HG03064 (cell line): Measurements from ENCODE around the gene TSPAN18.

ENCODE experiments used
- ATAC-seq: cut with Tn5 transposase; IDR thresholded peaks from one replicate; pipeline ENCODE4 v1.9.1; 2021; ENCODE audit warnings: low read depth; ENCODE audit not compliant: unreplicated experiment

Gene TSPAN18

GRCh38 chr11:44904261-44905020 lies 177.7 kb downstream of the TSPAN18 start:
- ATAC-seq = no peak

GRCh38 chr11:44905131-44905866 lies 178.5 kb downstream of the TSPAN18 start:
- no peak for ATAC-seq

- no peak for ATAC-seq
Observed at GRCh38 chr11:44906649-44907048, 179.9 kb downstream of the TSPAN18 start.

DNA sequence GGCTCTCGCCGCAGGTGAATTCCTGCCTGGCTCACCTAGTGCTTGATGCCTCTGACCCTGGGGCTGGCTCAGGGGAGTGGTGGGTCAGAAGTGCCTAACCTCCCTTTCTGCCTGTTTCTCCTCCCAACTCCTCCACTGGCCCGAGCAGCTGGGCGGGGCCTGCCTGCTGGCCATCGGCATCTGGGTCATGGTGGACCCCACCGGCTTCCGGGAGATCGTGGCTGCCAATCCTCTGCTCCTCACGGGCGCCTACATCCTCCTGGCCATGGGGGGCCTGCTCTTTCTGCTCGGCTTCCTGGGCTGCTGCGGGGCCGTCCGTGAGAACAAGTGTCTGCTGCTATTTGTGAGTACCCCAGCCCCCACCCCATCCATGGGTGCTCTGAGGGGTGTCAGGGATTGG lies 182.8 kb downstream of the TSPAN18 start:
- no peak for ATAC-seq

DNA sequence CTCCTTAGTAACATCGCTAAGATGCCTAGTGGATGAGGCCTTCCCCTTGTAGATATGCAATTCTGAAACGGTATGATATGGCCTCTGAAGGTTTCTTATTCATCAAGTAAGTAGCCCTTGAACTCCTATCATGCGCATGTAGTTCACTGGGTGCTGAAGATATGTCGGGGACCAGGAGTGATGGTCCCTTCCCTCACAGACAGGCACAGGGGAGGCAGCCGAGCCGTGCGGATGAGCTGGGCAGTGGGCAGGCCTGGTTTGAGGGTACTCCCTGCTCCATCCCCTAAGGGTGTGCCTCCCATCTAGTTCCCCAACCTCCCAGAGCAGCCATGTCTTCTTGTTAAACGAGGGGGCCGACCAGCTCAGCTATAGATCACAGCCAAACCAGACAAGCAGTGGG lies 183.8 kb downstream of the TSPAN18 start:
- ATAC-seq = no peak

DNA sequence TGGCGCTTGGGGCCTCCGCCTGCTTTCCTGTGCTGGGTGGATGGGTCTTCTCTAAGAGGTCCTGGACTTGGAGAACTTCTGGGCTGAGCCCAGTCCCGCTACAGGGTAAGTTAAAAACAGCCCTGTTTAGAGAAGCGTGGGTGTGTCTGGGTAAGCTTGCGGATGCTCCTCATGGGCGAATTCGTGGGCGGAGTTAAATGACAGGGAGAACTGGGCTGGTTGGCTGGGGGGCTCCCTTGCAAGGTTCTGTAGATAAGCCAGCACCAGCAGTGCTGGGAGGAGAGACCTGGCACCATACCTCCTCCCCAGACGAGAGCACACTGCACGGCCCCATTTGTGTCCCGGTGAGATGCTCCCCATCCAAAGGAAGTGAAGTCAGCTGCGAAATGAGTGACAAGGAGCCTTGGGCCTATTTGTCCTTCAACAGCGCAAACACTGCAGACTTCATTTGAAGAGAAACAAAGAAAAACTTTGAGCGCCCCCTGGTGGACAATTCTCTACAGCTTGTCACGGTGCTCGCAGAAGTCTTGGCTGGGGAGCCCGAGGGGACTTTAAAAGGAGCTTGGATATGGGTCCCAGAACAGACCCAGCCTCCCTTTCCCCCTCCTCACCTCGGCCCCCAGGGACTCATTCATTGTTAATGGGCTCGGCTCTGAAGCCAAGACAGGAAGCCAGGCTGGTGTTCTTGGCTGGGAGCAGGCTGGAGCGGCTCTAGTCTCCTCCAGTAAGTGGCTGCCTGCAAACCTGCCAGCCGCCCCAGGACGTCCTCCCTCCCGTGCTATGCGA lies 184.5 kb downstream of the TSPAN18 start:
- ATAC-seq = no peak

DNA sequence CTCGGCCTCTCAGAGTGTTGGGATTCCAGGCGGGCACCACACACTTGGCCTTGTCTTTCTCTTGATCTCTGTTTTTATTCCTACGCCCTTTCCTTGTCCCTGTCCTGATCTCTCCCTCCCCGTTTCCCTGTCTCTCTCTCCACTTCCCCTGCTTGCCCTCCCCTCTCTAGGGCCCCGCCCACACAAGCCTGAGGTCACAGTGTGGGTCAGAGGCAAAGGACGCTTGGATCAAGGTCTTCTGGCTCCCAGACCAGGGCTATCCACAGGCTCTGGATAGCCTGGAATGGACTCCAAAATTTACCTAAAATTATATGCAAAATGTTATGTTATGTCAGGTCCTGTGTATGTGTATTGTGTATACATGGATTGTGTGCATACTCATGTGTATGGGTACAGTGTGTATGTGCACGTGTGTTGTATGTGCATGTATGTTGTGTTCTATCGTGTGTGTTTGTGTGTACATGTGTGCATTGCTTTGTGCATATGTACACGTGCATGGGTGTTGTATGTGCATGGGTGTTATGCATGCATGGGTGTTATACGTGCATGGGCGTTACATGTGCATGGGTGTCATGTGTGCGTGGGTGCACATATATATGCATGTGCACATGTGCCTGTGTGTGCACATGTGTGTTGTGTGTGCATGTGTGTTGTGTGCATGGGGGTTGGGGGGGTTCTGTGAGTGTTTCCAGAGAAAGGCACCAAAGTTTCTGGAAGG lies 185.7 kb downstream of the TSPAN18 start:
- no peak for ATAC-seq

GRCh38 chr11:44913502-44913901 lies 186.7 kb downstream of the TSPAN18 start:
- ATAC-seq = no peak

DNA sequence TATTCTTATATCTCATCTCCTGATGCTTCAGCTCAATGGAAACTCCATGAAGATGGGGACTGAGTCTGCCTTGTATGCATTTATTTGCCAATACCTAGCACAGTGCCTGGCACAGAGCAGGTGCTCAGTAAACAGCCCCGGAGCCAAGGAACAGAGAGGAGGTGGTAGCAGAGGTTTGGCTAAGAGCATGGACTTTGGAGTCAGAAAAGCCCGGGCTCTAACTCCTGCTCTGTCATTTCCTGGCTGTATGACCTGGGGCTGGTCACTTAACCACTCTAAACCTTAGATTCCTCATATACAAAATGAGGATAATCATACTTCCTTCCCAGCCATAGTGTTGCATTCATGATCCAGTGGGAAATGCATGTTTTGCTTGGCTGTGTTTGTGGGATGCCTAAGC lies 187.3 kb downstream of the TSPAN18 start:
- no peak for ATAC-seq

DNA sequence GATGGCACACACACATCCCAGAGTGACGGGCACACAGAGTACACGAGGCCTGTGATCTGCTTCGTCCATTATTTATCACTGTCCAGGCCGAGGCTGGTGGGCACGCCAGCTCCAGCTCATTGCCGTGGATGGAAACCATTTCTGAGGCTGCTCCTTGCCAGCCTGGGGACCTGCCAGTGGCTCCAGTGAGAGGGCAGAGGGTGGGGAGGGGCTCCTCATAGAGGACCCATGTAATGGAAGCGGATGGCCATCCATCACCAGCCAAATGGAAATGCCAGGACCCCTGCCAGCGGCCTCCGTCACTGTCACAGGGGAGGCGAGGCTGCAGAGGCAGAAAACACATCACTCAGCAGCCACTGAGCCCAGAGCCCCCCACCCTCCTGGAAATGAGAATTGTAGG lies 188.2 kb downstream of the TSPAN18 start:
- no peak for ATAC-seq

- ATAC-seq = no peak
Observed at GRCh38 chr11:44915621-44916020, 188.9 kb downstream of the TSPAN18 start.

DNA sequence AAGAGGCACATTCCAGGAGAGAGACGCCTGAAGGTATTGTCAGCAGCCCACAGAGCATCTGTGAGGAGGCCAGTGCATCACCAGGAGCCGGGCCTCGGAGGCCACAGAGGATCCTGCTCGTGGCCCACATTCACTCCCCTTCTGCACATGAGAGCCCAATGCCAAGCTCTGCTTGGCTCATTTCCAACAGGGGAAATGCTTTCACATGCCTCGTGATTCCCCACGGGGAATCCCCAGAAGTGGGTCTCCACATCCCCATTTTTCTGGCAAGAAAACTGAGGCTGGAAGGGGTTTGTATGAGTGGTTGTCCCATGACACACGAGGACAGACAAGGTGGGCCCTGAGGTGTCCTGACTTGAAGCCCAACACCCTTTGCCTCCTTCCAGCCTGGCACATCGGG lies 189.6 kb downstream of the TSPAN18 start:
- ATAC-seq = no peak

DNA sequence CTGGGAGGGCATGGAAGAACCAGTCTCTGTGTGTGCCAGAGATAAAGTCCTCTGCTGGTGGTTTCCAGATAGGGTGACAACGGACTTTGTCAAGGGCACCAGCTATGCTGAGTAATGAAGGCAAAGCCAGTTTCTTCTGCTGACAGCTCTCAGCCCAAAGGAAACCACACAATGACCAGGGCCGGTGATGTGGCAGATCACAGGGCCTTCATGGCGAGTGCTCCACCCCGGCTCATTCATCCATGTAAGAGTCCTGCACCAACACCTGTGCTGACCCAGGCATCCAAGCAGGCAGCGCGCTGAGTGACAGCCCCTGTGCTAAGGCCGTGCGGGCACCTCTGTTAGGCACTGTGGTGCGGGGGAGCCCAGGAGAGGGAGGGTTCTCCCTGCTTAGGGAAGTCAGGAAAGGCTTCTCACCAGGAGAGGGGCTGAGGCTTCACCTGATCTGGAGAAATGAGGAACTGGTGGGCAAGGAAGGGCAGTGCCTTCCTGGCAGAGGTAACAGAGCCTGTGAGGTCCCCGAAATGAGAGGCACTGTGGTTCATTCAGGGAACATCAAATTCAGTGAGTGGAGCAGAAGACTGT lies 190.1 kb downstream of the TSPAN18 start:
- no peak for ATAC-seq

DNA sequence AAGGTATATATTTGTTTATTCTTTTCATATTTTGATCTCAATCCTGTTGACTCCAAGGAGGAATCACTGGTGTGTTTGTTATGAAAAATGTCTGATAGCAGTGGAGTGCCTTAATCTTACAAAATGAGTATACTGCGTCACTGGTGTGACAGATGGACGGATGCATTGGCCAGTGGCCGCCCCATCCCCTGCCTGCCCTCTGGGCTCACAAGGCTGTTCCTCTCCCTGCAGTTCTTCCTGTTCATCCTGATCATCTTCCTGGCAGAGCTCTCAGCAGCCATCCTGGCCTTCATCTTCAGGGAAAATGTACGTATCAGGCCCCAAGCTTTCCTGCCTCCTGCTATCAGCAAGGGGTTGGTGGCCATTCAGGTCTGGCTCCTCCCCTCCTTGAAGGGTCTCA lies 191.0 kb downstream of the TSPAN18 start:
- no peak for ATAC-seq

DNA sequence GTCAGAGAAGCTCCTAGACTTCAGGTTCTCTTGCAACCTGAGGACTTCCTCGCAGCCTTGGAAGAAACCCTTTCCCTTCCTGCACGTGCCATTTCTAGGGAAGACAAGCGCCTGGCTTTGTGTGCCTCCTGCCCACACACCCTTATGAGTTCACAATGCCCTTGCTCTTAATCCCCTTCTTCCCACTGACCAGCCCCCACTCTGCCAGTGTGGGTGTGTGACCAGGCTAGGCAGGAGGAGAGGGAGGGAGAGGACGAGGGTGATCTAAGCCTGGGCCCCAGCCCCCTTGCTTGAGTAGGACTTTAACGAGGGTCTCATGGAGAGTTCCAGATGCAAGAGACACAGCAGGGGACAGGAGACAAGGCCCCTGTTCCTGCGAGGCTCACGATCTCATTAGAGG lies 193.7 kb downstream of the TSPAN18 start:
- no peak for ATAC-seq

GRCh38 chr11:44923115-44923514 lies 196.4 kb downstream of the TSPAN18 start:
- no peak for ATAC-seq

DNA sequence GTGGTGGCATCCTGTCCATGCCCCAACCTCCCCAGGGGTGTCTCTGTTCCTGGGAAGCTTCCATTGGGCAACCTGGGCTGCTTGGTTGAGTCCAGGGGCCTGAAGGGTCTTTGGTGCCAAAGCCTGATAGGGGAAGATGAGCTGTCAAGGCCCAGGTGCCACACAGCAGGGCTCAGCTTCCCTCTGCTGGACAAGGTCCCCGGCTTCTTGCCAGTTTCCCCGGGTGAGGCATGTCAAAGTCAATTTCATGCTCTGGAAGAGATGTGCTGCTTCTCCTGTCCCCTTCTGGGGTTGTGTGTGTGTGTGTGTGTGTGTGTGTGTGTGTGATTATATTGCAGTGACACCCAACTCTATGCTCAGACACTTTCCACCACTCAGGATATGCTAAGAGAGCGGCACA lies 197.0 kb downstream of the TSPAN18 start:
- no peak for ATAC-seq

DNA sequence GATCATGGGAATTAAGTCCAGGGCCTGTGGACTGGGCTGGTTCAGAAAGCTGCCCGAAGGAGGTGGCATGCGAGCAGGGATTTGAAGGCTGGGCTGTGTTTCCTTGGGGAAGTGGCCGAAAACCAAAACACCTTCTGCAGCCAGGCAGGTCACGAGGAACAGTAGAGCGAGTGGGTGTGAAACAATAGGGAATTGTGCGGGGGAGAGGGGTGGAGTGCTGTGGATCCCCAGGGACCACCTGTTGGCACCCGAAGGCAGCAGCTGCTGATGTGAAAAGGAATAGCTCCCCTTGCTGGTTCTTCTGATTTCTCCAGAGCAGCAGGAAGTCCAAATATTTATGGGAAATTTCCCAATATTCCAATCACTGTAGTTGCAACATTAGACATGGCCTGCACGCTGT lies 199.3 kb downstream of the TSPAN18 start:
- ATAC-seq = no peak

- ATAC-seq = no peak
Observed at GRCh38 chr11:44927174-44927661, 200.5 kb downstream of the TSPAN18 start.

DNA sequence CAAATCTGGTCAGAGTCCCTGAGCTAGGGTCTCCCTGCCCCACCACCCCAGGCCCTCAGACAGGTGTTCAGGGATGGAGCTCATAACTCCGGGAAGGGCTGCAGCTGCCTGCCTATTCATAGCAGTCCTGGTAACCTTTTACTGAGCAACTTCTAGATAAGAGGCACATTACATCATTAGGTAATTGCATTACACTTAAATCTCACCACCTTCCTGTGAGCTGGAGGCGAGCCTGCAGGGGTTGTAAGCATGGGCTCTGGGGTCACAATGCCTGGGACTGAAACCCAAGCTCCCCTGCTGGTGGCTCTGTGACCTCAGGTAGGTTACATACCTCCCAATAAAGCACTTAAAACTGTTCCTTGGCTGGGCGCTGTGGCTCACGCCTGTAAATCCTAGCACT lies 201.4 kb downstream of the TSPAN18 start:
- no peak for ATAC-seq
